ENCODE results near the gene SHISA6.

SHISA6 gene

GRCh38 chr17:11515901-11516300 lies 274.9 kb downstream of the SHISA6 start:
- no peak for DNase-seq (ENCODE audit: low spot score)

- no peak for DNase-seq (ENCODE audit: low spot score)
Measured at GRCh38 chr17:11535231-11535630, 294.2 kb downstream of the SHISA6 start.

- DNase-seq (ENCODE audit: low spot score) = no peak
Measured at GRCh38 chr17:11538366-11538765, 297.4 kb downstream of the SHISA6 start.

- DNase-seq (ENCODE audit: low spot score) = peak; percentile 8
Measured at GRCh38 chr17:11539637-11540036, 298.6 kb downstream of the SHISA6 start.

- no peak for DNase-seq (ENCODE audit: low spot score)
Measured at GRCh38 chr17:11545002-11545401, 304.0 kb downstream of the SHISA6 start.

GRCh38 chr17:11545696-11546095 lies 304.7 kb downstream of the SHISA6 start:
- no peak for DNase-seq (ENCODE audit: low spot score)

- no peak for DNase-seq (ENCODE audit: low spot score)
Measured at GRCh38 chr17:11547853-11548252, 306.8 kb downstream of the SHISA6 start.

GRCh38 chr17:11548398-11548797 lies 307.4 kb downstream of the SHISA6 start:
- DNase-seq (ENCODE audit: low spot score) = no peak

GRCh38 chr17:11550431-11550830 lies 309.4 kb downstream of the SHISA6 start:
- no peak for DNase-seq (ENCODE audit: low spot score)

- DNase-seq (ENCODE audit: low spot score) = no peak
Measured at GRCh38 chr17:11551442-11551841, 310.4 kb downstream of the SHISA6 start.

- no peak for DNase-seq (ENCODE audit: low spot score)
Measured at GRCh38 chr17:11553135-11553534, 312.1 kb downstream of the SHISA6 start.

- DNase-seq (ENCODE audit: low spot score) = no peak
Measured at GRCh38 chr17:11554042-11554441, 313.0 kb downstream of the SHISA6 start.

- no peak for DNase-seq (ENCODE audit: low spot score)
Measured at GRCh38 chr17:11554542-11554941, 313.5 kb downstream of the SHISA6 start.

GRCh38 chr17:11555530-11555929 lies 314.5 kb downstream of the SHISA6 start:
- no peak for DNase-seq (ENCODE audit: low spot score)

- no peak for DNase-seq (ENCODE audit: low spot score)
Measured at GRCh38 chr17:11557727-11558452, 316.9 kb downstream of the SHISA6 start.

- no peak for DNase-seq (ENCODE audit: low spot score)
Measured at GRCh38 chr17:11558681-11559234, 317.7 kb downstream of the SHISA6 start.

- no peak for DNase-seq (ENCODE audit: low spot score)
Measured at GRCh38 chr17:11559601-11560000, 318.6 kb downstream of the SHISA6 start.

GRCh38 chr17:11561281-11561680 lies 320.3 kb downstream of the SHISA6 start:
- no peak for DNase-seq (ENCODE audit: low spot score)

GRCh38 chr17:11561702-11562101 lies 320.7 kb downstream of the SHISA6 start:
- DNase-seq (ENCODE audit: low spot score) = no peak

- DNase-seq (ENCODE audit: low spot score) = no peak
Measured at GRCh38 chr17:11564589-11565380, 323.8 kb downstream of the SHISA6 start.

- no peak for DNase-seq (ENCODE audit: low spot score)
Measured at GRCh38 chr17:11565591-11565990, 324.6 kb downstream of the SHISA6 start.

GRCh38 chr17:11578998-11579397 lies 338.0 kb downstream of the SHISA6 start:
- no peak for DNase-seq (ENCODE audit: low spot score)

- DNase-seq (ENCODE audit: low spot score) = no peak
Measured at GRCh38 chr17:11580677-11581076, 339.7 kb downstream of the SHISA6 start.
